DLD1 (cell line): Measurements from ENCODE around the gene SLAMF1.

Experiments used
- in situ Hi-C: cut with HindIII; loops from 2 replicates; pipeline ENCODE4 v1.10.0; 2017; ENCODE audit warnings: low sequenced_read_pairs

The SLAMF1 gene, protein sequence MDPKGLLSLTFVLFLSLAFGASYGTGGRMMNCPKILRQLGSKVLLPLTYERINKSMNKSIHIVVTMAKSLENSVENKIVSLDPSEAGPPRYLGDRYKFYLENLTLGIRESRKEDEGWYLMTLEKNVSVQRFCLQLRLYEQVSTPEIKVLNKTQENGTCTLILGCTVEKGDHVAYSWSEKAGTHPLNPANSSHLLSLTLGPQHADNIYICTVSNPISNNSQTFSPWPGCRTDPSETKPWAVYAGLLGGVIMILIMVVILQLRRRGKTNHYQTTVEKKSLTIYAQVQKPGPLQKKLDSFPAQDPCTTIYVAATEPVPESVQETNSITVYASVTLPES

DNA sequence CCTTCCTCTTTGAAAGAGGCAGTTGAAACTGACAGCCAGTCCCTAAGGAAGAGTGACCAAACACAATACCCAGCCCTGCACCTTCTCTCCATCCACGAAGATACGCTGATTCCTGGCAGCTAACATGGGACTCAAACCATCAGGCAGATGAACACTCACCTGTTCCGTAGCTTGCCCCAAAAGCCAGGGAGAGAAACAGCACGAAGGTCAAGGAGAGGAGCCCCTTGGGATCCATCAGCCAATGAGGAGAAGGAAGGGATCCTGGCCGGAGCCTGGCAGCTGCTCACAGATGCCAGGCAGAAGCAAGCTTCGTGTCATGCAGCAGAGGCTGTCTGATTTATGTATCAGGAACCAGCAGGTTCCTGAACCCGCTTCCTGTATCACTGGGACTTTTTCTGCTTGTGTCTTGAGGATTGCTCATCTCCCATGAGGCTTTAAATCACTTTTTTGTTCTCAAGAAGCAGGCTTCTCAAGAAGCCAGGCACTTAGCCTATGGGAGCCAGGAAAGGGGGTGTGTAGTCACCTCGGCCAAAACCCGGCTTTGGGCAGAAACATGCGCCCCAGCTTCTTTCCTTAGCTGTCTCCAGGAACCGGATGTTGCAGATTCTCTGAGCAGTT lies at the start of gene SLAMF1:
SLAMF1 (minus strand) TSS at position 334 of the 618 bp plus-strand sequence; CDS start at position 235, 99 bp downstream.
- in situ Hi-C loops, result loop anchor here (10.0 kb wide), 1 partner anchor 542 kb away; no protein-coding TSS in a partner anchor

DNA sequence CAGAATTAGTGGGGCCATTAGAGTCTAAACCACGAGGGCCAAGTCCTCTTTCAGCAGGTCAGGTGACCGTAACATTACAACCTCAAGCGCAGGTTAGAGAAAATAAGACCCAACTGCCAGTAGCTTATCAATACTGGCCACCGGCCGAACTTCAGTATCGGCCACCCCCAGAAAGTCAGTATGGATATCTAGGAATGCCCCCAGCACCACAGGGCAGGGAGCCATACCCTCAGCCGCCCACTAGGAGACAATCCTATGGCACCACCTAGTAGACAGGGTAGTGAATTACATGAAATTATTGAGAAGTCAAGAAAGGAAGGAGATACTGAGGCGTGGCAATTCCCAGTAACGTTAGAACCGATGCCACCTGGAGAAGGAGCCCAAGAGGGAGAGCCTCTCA lies 45.5 kb upstream of the SLAMF1 start:
- in situ Hi-C loops, result loop anchor here (25.0 kb wide), 1 partner anchor 145 kb away; no protein-coding TSS in a partner anchor

DNA sequence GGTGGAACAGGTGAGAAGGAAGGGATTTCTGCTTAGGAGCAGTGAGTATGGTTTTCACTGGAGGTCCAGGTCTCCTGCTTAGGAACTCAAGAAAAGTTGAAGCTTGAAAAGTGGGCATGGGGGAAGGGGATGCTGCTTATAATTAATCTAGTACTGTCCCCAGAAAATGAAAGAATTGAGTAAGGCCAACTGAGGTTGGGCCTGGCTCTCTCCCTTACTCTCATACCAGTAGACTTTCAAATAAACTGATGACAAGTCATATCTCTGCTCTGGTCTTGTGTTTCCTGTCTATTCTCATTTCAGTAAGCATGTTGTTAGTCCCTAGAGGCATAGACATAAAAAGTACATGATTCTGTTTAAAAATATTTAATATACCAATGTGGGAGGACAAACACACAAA lies 38.4 kb upstream of the SLAMF1 start:
- in situ Hi-C loops, result loop anchor here (25.0 kb wide), 1 partner anchor 152 kb away; no protein-coding TSS in a partner anchor

DNA sequence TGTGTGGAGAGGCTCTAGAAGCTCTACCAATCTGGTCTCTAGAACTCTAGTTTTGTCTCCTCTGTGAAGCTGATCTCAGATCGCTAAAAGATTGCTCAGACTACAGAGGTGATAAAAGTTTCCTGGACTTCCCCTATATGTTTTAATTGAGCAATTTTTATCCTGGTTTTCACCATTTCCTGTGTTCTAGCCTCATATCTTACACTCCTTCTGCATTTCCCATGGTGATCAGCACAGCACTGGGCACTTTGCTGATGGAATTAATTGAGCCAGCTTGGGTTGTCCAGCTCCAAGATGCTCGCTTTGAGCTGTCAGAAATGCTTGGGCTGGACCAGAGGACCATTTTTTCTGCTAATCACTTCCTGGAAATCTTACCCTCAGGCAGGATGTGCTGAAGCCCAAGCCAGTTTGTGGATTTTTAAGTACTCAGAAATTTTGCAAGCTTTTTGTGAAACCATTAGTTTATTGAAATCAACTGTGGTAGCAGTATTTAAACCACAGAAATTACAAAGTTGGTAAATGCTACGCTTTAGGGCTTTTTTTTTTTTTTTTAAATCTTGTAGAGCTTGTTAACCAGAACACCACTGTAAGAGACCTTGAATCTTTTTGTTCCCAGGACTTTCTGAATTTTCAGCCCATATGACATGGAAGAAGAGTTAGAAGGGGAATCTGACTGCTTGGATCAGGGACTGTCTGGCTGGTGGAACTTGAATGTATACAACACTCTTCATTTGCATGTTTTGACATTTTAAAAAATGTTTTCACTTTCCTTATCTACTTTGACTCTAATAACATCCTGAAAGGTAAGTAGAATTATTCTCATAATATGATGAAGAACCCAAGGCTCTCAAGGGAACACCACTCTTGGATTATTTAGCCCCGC lies 36.4 kb upstream of the SLAMF1 start:
- in situ Hi-C loops, result loop anchor here (25.0 kb wide), 1 partner anchor 154 kb away; no protein-coding TSS in a partner anchor

DNA sequence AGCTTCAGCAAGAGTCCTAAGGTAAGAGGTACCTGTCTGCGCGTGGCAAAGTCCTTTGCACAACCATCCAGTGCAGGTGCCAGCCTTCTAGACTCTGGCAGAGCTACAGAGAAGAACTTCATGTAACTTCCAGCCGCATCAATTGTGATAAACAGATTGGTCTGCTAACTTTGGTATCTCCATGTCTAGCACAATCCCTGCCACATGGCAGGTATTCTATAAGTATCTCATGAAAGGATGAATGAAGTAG lies 35.0 kb upstream of the SLAMF1 start:
- in situ Hi-C loops, result loop anchor here (25.0 kb wide), 1 partner anchor 155 kb away; no protein-coding TSS in a partner anchor

DNA sequence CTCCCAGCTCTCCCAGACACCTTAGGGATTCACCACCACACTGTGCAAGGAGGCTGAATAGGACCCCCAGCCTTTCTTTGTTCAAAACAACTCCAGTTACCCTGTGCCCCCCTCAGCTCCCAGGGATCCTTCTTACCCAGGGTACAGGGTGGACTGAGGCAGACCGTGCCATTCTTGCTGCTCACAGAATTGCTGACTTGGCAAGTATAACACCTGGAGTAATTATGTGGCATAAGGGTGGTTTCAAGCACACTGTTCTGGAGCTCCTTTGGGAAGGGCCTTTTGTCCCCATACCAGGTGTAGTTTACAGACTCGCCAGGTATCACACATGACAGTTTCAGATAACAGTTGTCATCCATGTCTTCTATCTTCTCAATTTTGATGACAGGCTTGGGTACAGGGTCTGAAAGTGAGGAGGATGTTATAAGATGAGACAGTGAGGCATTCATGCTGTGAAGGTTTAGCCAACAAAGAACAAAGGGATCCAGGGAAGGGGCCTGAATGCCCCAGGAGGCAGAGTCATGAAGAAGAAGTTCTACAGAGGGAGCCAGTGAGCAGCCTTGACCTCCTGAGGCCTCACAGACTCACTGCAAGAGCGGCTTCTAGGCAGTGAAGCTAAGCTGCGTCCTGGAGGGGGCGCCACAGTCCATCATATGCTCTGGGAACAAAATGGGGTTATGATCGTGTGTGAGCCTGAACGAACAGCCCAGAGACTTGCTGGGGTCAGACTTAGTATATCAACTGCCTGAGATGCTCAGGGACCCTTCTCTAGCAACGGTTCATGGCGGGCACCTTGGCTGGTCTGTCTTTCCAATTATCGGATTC lies 34.4 kb upstream of the SLAMF1 start:
- in situ Hi-C loops, result loop anchor here (25.0 kb wide), 1 partner anchor 156 kb away; no protein-coding TSS in a partner anchor

DNA sequence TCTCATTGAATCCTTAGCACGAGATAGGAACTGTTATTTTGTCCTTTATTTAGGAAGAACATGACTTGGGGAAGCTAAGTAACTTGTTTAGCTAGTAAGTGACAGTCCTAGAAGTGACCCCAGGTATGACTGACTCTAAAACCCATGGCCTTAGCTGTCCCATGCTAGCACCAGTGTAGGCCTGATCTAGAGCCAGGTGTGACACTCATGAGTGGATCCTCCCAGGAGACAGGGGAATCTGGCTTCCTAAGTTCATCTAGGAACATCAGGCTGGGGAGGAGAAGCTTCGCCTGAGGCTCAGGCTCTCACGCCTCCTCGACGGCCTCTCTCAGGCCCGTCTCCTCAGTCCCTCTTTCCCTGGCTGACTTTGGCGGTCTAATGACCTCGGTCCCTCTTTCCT lies 33.6 kb upstream of the SLAMF1 start:
- in situ Hi-C loops, result loop anchor here (25.0 kb wide), 1 partner anchor 157 kb away; no protein-coding TSS in a partner anchor

DNA sequence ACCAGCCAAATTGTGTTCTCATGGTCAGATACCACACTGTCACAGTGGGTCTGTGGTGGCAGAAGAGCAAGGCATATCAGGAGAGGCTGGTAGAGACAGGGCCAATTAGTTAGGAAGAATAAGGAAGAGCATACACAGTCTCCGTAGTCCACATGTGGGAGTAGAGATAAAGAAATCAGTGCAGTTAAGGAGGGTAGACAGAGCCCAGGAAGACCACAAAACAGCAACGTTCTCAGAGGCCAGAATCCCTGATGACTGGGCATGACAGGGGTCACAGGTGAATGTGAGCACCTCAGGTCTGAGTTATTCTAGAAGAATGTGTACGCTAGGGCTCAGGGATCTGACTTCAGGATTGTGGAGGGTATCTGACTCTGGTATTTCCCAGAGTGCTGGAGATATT lies 33.0 kb upstream of the SLAMF1 start:
- in situ Hi-C loops, result loop anchor here (25.0 kb wide), 1 partner anchor 157 kb away; no protein-coding TSS in a partner anchor

DNA sequence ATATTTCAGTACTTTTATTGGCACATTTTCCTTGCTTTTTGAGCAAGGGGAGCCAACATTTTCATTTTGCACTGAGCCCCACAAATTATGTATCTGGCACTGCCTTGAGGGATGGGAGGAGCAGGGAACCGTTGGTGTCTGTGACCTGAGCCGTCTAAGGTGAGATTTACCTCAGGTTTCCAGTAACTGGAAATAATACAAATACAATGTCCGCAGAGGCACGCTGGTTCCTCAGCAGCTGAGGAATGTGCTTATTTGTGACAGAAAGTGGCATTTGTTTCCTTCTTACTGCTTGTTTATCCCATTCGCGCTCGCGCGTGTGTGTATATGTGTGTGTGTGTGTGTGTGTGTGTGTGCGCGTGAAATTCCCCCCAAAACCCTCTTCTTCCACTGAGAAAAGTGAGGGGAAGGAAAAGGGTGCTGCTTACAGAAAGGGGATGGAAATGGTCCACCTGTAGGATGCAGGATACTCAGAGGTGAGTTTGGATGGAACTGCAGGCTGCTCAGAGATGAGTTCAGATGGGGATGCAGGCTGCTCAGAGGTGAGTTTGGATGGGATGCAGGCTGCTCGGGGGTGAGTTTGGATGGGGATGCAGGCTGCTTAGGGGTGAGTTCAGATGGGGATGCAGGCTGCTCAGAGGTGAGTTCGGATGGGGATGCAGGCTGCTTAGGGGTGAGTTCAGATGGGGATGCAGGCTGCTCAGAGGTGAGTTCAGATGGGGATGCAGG lies 30.2 kb upstream of the SLAMF1 start:
- in situ Hi-C loops, result loop anchor here (25.0 kb wide), 1 partner anchor 160 kb away; no protein-coding TSS in a partner anchor

DNA sequence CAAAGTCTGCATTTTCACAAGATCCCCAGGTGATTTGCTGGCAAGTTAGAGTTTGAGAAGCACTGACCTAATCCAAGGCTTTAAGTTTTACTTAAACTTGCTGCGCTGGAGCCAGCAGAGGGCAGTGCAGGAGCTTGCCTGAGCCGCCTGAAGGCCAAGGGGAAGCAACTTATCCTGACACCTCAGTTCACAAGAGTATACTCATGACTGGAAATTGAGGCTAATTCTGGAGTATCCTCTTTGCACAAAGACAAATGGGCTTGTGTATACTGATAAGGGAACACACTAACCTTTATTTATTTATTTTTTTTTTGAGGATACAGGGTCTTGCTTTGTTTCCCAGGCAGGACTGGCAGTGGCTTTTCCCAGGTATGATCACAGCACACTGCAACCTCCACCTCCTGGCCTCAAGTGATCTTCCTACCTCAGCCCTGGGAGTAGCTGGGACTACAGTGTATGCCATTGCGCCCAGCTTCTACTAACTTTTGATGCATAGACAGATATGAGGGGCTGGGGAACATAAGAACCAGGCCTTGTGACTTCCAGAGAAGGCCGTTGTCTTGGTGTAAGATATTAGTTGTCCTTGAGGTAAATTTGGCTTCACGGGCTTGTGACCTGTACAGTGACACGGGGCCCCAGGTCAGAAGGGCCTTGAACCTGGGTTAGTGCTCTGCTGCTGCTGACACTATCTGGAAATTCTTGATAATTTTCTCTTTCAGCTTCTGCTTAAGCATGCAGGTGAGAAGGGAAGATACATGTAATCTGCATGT lies 29.0 kb upstream of the SLAMF1 start:
- in situ Hi-C loops, result loop anchor here (25.0 kb wide), 1 partner anchor 161 kb away; no protein-coding TSS in a partner anchor

DNA sequence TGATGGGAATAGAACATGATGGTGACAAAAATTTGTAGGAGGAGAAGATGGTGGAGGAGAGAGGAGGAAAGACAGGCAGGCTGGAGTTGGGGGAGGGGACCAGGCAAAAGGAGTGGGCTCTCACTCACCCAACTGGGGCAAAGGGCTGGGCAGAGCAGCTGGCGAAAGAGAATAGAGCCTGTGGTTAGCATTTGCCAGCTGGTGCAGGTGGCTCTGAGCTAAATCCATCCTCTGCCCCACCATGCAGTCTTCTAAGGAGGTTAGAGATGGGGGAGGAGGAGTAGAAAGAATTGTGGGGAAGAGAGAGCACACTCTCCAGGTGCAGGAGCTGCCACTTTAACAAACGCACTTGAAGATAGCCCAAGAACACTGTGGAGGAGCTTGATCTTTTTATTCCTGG lies 27.6 kb upstream of the SLAMF1 start:
- in situ Hi-C loops, result no loop called here

DNA sequence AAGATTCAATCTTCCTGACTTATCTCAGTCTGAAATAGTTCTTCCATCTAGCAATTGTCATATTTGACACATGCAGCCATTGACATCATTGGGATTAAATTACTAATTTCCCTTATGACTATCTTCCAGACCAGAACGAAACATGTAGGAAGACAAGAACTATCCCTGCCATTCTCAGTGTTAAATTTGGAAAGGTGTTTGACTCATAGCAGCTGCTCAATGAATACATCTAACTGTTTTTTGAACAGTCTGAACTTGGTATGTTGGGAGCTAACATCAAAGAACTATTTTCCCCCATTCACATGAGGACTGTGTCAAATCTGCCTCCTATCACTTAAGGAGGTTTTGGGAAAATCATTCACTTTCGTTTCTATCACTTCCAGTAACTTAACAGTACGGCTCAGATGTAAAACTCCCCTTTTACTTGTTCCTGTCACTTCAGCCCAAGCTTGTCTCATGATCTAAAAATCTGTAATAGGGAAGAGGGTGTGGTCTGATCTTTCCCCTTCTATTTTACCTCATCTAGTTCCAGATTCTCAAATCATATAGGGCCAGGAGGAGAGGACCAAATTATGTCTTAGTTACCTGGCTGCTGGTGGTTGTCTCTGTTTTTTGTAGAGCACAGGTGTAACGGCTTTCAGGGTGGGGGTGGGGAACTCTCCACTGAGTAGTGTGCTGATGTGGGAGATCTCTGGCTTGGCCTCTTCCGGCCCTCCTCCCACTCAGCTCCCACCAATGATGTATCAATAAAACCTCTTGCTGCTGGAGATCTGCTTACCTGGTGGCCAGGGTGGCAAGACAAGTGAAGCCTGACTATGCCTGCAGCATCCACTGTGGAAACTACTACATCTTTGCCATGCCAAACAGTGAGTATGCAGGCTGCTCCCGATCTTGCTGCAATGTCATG lies 26.2 kb upstream of the SLAMF1 start:
- in situ Hi-C loops, result no loop called here

DNA sequence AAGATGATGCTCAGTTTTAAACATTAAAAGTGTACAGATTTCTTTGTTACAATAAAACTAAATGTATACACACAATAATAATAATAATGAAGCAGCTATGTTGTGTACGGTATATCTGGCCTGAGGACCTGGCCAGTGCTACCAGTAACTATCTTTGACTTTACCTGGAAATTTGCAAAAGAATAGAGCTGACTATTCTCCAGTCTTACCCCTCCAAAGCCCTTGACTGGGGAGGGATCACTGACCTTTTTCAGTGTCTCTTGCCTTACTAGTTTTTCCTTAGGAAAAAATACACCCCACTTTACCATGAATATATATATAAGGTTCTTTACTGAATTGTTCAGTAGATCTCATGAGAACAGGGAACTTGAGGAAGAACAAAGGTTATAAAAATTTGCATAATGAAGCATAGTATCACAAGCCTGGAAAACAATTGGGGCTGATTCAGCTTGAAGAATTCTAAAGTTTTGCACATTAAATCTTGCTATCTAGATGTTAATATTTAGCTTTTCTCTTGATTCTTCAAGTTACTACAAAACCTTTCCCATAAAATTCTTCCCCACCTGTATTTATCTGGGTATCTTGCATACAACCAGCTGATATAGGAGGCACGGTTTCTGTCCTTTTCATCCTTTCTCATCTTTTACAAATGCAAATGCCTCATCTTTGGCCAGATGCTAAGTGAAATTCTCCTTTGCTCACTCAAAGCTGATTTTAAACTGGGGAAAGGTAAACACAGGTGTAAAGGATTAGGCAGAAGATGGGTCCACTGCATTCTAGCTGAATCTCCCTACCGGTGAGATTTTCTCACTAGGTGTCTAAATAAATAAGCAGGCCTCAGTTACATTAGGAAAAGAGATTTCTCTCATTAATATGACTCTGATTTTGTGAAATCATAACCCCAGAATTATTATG lies 25.0 kb upstream of the SLAMF1 start:
- in situ Hi-C loops, result no loop called here

DNA sequence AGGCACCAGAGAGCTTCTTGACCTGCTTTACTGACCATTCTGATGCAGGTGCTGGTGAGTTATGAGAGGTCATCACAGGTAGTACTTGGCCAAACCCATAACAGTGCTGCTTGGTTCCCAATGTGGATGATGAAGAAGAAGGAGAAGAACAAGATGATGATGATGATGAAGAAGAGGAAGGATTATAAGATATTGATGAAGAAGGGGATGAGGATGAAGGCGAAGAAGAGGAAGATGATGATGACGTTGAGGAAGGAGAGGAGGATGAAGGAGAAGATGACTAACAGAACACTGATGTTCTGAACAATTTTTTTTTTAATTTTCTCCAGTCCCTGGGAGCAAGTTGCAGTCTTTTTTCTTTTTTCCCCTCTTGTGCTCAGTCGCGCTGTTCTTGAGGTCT lies 23.9 kb upstream of the SLAMF1 start:
- in situ Hi-C loops, result no loop called here

DNA sequence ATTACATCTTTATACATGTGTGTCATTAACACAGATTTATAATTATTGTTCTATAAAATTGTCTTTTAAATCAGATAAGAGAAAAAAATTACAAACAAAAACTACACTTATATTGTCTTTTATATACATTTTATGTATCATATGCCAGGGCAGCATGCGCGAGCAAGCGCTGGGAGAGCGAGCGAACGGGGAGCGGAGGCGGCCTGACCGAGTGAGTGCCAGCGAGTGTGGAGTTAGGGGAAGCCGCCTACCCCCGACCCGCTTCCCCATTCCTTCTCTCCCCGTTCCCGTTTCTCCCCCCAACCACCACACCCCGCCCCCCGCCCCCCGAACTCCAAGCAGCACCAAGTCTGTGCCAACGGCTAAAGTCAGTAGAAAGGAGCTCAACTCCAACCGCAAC lies 23.0 kb upstream of the SLAMF1 start:
- in situ Hi-C loops, result no loop called here

DNA sequence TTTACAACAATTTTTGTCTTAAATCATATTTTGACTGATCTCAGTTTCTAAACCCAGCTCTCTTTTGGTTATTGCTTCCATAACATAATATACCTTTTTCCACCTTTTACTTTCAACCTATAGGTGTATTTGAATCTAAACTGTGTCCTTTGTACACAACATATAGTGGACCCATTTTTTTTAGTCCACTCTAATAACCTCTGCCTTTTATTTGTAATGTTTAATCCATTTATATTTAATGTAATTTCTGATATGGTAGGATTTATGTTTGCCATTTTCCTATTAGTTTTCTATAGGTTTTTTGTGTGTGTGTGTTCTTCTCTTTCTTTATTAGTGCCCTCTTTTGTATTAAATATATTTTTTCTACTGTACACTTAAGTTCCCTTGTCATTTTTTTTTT lies 22.4 kb upstream of the SLAMF1 start:
- in situ Hi-C loops, result no loop called here

DNA sequence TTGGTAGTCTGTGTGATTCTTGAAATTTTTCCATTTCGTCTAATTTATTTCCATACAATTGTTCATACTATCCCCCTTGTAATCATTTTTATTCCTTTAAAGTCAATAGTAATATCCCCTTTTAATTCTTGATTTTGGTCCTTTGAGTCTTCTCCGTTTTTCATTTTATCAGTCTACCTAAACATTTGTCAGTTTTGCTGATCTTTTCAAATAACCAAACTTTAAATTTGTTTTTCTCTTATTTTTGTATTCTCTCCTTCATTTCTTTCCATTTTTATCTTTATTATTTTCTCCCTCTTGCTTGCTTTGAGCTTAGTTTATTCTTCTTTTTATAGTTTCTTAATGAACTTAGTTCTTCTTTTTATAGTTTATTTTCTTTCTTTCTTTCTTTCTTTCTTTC lies 21.1 kb upstream of the SLAMF1 start:
- in situ Hi-C loops, result no loop called here
